HG03457 (cell line): ENCODE results near the gene BRSK2.
"Not testable (repeated sequence)": the region's sequence is repeated elsewhere in the genome, so short reads cannot be mapped to it uniquely, and the experiment has no call there.

Source experiments
- ATAC-seq: cut with Tn5 transposase; IDR thresholded peaks from one replicate; pipeline ENCODE4 v1.9.1; 2021; ENCODE audit warnings: moderate number of reproducible peaks; ENCODE audit not compliant: unreplicated experiment

The BRSK2 gene

DNA sequence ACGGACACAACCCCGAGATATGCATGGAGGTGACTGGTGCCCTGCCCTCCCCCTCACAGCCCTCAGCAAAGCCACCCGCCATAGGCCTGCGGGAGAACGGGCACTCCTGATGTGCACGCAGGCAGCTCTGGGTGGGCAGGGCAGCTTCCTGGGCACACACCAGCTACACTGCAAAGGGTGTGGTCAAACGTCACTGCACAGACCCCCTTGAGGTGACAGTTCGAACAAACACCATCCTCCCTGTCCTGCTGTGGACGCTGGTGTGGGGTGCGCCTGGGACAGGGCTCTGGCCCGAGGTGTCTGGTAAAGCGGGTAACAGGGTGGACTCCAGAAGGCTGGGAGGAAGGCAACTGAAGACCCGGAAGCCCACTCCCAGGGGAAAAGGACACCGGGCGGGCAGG is 118.8 kb downstream of the BRSK2 start:
- ATAC-seq = no peak

DNA sequence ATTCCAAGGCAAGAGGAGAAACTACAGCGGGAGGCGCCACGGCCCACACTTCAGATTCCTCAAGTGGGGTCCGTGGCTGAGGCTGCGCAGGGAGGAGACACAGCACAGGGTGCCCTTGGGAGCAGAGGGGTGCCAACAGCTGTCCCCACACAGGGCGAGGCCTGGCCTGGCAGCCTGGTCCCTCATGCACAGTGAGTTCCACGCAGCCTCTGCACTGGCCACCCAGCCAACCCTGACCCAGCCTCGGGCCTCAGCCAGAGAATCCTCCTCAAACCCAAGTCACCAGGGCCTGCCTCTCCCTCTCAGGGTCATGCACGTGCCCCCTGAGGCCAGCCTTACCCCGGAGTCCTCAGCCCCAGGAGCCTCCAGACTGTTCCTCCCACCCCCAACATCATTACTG is 119.3 kb downstream of the BRSK2 start:
- no peak for ATAC-seq

DNA sequence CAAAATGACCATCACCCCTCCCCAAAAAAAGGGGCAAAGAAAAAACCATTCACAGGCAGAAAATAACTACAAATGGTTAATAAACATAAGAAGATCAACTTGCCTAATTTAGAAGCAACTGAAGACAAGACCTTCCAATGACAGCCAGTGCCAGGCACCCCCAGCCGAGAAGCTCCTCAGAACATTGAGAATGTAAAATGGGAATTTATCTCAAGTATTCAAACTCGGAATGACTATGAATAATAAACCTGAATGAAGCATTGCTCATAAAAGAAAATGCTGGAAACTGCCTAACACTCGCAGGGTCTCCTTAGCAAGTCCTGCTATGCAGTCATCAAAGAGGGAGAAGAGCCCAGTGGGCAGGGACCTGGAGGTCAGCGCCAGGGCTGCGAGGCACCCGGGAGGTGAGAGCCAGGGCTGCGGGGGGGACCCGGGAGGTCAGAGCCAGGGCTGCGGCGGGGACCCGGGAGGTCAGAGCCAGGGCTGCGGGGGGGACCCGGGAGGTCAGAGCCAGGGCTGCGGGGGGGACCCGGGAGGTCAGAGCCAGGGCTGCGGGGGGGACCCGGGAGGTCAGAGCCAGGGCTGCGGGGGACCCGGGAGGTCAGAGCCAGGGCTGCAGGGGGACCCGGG is 120.0 kb downstream of the BRSK2 start:
- no peak for ATAC-seq

DNA sequence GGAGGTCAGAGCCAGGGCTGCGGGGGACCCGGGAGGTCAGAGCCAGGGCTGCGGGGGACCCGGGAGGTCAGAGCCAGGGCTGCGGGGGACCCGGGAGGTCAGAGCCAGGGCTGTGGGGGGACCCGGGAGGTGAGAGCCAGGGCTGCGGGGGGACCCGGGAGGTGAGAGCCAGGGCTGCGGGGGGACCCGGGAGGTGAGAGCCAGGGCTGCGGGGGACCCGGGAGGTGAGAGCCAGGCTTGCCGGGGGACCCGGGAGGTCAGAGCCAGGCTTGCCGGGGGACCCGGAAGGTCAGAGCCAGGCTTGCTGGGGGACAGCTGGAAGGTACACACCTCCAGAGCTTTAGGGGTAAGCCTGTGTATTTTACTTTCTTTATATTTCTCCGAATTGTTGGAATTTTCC is 120.6 kb downstream of the BRSK2 start:
- not testable (repeated sequence) for ATAC-seq

DNA sequence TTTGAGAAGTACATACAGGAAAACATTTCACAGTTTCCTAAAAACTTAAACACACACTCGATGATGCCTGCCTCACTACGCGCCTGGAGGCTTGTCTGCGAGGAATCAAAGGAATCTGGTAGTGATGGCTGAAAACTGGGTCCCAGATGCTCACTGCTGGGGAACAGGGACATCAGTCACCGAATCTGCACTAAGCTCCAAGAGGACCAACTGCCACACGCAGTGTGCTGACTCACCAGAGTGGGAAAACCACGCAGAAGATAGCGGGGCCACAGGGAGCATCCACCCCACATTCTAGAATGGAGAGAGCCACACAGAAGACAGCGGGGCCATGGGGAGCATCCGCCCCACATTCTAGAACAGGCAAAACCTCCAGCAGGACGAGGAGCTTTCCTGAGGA is 121.2 kb downstream of the BRSK2 start:
- no peak for ATAC-seq

DNA sequence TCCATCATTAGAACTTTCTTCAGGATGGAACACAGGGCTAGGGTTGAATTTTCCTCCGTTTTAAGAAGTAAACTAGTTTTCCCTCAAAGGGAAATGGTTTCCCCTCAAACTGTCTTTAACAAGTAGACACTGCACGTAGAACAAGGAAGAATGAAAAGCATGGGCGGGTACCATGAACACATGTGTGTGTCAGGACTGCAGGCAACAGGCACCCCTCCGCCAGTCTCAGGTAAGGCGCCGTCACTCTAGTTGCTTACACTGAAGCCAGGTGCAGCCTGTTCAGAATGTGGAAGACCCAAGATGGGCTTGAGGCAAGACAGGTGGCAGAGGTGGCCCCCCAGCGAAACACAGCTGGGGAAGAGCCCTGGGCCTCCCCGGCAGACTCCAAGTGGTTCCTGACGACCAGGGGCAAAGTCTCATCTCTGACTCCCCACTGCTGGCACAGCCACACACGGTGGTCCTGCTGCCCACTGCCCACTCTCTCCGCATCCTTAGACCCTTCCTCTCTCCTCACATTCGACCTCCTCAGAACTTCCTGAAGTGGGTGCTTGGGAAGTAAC is 122.3 kb downstream of the BRSK2 start:
- no peak for ATAC-seq
